Hematopoietic multipotent progenitor cell treated with erythropoietin and hydrocortisone succinate and interleukin-3 and kit ligand, for 15 days (in vitro differentiated cells): ENCODE data around the gene ARL6IP5.

Experiments
- DNase-seq: peaks from one replicate; pipeline ENCODE4 v3.0.0-alpha.2; 2015; ENCODE audit warnings: low spot score

The ARL6IP5 gene, protein sequence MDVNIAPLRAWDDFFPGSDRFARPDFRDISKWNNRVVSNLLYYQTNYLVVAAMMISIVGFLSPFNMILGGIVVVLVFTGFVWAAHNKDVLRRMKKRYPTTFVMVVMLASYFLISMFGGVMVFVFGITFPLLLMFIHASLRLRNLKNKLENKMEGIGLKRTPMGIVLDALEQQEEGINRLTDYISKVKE

DNA sequence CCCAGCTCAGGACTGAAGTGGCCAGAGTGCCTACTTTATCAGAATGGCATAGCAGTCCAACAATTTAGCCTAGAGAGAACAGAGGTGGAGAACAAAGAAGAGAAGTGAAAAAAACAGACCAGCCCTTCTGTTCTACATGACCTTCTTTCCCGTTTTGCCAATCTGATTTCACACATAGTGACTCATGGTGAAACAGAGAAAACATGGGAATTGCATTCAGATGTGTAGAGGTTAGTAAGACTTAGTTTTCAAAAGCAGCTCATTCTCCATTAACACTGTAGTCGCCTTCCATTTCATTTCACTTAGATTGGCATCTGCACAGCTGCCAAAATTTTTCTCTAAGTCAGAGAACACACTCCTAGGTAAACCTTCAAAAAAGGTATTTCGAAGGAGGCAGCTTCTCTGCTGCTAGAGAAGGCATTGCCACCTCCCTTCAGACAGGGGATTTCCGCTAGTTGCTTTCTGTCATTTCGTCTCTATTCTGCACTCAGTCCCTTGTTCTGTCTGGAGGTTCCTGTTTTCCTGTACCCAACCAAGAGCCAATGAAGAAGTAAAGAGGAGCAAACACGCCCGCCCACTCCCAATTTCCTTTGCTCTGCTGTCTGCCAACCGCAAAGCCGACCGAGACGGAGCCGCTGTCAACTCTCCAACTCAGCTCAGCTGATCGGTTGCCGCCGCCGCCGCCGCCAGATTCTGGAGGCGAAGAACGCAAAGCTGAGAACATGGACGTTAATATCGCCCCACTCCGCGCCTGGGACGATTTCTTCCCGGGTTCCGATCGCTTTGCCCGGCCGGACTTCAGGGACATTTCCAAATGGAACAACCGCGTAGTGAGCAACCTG is at the start of gene ARL6IP5:
ARL6IP5 (plus strand) TSS at position 612 of the 842 bp plus-strand sequence; CDS start at position 723, 111 bp downstream.
- peak; percentile 87 for DNase-seq

DNA sequence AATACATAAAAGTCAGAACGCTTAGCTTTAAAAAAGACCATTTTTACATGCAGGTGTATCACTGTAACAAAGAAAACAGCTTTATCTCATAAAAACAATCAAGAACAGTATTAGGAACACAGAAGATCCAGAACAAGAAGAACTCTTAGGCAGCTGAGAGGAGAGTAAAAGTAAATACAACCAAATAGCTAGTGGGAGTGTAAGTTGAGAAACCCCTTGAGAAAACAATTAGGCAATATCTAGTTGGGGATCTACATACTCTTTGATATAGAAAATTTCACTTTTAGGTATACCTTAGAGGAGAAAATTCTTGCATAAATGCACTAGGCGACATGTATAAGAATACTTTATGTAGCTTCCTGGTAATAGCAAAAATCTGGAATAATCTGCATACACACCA is 40.1 kb upstream of the ARL6IP5 start:
- no peak for DNase-seq

DNA sequence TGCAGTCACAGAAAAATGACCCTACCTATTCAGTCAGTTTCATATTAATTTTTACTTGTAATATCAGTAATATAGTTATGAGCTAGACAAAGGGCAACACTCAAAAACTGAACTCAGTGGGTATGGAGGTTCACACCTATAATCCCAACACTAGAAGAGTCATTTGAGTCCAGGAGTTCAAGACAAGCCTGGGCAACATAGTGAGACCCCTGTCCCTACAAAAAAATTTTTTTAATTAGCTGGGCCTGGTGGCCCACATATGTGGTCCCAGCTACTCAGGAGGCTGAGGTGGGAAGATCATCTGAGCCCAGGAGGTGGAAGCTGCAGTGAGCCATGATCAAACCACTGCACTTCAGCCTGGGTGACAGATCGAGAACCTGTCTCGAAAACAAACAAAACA is 35.7 kb upstream of the ARL6IP5 start:
- DNase-seq, result no peak

GRCh38 chr3:69051756-69052471 is 32.8 kb upstream of the ARL6IP5 start, which contains the start of gene TMF1:
TSS of gene TMF1 (minus strand) at chr3:69052333. CDS start at chr3:69052086, 247 bp downstream.
- DNase-seq, result peak; percentile 99

- no peak for DNase-seq
Measured at GRCh38 chr3:69052472-69052898, 32.3 kb upstream of the ARL6IP5 start.

DNA sequence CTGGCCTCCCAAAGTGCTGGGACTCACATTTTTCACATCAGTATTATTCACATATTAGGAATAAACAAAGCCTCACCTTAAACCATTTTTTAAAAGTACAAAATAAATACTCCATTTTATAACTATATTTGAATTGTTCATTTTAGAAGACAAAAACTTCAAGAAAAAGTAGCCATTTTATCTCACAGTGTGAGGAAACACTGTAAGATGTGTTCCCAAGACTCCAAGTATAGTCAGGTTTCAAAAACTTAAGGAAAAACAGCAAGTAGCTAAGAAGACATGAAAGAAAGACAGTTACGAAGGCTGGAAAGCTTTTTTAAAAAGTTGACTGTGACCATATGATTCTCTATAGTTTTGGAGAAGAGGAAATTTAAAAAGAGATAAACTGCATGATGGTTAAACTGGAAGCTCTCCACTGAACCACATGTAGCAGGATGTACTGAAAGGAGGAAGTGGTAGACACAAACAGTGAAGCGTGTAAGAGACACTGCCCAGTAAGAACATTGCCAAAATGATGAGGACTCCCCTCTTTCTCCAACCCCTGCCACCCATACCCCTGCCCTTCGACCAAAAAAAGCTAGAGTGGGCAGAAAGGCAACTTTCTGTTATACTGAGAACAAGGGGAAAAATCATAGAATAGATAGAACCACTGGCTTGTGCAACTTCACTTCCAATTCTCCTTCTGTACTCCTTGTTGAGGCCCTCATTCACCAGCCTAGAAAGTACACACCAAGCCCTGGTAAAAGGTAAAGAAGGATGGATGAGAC is 26.4 kb upstream of the ARL6IP5 start:
- no peak for DNase-seq

GRCh38 chr3:69058947-69059224 is 25.9 kb upstream of the ARL6IP5 start:
- no peak for DNase-seq

GRCh38 chr3:69059688-69060087 is 25.0 kb upstream of the ARL6IP5 start:
- DNase-seq, result no peak

DNA sequence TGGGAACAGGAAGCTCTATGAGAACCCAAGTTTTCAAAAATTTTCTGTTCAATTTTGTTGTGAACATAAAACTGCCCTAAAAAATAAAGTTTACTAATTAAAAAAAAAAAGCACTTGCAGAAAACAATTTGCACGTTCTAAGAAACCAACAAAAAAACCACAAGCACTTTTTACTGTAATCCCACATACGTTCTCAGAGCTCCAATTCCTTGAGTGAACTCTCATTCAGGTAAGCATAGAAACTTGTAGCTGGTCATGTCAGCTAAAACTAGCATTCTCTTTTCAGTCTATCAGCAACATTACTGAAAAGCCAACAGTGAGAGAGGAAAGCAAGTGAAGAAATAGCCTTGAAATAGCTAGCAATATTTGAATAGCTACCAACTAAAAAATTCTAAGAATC is 21.1 kb upstream of the ARL6IP5 start:
- DNase-seq, result no peak

DNA sequence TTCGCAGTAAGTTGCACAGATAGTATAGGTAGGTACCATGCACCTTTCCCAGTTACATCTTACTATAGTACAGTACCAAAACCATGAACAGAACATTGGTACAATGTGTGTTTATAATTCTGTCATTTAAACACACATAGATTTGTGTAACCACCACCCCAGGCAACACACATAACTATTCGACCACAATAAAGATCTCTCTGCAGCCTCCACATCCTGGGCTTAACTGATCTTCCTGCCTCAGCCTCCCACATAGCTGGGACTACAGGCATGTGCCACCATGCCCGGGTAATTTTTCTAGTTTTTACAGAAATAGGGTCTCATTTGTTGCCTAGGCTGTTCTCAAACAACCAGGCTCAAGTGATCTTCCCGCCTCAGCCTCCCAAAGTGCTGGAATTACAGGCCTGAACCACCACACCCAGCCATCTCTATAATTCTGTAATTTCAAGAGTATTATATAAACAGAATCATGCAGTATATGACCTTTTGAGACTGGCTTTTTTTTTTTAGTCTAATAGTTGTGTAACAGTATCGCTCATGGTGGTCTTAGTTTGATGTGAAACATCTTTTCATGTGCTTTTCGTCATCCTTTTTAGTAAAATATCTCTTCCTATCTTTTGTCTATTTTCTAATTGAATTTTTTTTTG is 19.3 kb upstream of the ARL6IP5 start:
- no peak for DNase-seq

GRCh38 chr3:69066121-69066520 is 18.6 kb upstream of the ARL6IP5 start:
- DNase-seq, result no peak

- DNase-seq, result no peak
Measured at GRCh38 chr3:69072928-69073327, 11.8 kb upstream of the ARL6IP5 start.

DNA sequence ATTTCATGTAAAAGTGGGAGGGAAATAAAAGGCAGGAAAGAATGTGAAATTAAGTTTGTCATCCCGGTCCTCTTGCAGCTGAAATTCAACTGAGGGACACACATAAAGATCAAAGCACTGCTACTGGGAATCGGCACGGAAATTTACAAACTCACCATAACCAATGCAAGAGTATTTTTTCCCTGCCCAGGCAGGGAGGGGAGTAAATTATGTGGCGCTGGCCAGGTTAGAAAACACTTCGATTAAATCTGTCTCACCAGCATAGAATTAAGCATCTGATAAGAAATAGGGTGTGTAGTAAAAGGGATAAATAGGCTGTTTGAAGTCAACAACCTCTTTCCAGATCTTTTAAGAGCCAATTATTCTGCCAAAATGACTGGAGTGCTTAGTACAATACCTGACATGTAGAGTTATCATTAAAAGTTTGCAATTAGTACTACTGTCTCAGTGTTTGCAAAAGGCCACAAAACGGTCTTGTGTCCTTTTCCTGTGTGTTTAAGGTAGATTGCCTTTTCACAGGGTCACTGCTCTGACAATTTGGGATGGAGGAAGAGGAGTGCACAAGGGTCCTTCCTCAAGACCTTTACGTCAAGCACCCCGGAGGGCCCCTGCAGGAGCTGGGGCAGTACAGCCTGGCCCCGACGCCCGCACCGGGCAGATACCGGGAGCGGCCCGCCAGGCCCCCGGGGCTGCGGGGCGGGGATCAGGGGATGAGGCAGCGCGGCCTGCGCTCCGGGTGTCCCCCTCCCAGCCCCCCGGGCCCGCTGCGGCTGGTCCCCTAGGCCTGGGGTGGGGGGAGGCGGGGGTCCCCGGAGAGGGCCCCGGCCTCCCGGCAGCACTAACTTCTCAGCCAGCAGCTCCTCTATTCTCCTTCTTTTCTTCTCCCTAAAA is 5.2 kb upstream of the ARL6IP5 start:
- peak; percentile 35 for DNase-seq

- peak; percentile 92 for DNase-seq
Measured at GRCh38 chr3:69080233-69080920, 4.4 kb upstream of the ARL6IP5 start, which contains the start of gene UBA3. TSS of gene UBA3 (minus strand) at chr3:69080365. CDS start at chr3:69080353, 12 bp downstream.

DNA sequence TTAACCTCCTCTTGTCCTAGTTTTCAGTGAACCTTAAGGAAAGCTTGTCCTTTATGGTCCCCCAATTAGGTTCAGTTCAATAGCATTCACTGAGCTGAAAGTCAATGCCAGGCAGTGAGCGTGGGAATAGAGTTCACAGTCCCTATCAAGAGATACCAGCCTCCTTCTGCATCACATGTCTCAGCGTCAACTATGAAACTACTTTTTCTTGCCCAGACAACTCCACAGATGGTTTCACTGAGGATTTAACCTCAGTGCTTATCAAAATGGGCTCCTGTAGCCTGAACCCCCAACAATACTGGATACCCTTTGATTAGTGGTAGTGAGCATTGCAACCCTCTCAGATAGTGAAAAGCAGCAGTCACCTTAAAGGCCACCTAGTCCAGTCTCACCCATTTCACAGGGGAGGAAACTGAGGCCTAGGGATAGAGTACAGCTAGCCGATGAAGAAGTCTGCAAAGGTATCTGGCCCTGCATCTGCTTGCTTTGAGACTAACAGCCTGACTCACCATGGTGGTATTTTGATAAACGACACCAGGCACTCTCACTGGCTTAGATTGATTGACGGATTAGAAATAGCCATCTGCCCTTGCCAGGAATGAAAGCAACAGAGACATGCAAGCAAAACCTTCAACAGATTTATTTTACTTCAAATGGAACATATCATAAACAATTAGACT is 3.0 kb upstream of the ARL6IP5 start:
- DNase-seq, result peak; percentile 67

DNA sequence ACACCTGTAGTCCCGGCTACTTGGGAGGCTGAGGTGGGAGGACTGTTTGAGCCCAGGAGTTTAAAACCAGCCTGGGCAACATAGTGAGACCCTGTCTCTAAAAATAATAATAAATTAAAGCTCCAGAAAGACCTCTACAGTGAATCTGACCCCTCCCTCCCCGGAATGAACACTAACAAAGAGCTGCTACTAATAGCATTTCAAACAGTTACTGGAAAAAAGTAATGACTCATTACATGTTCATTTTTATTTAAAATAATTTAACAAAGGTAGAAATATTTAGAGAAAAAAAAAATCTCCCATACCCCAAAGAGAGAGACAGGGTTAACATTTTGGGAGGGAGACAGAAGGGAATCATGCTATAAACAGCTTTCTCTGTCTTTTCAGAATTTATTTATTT is 2.4 kb upstream of the ARL6IP5 start:
- no peak for DNase-seq

GRCh38 chr3:69082805-69083204 is 1.9 kb upstream of the ARL6IP5 start:
- no peak for DNase-seq

DNA sequence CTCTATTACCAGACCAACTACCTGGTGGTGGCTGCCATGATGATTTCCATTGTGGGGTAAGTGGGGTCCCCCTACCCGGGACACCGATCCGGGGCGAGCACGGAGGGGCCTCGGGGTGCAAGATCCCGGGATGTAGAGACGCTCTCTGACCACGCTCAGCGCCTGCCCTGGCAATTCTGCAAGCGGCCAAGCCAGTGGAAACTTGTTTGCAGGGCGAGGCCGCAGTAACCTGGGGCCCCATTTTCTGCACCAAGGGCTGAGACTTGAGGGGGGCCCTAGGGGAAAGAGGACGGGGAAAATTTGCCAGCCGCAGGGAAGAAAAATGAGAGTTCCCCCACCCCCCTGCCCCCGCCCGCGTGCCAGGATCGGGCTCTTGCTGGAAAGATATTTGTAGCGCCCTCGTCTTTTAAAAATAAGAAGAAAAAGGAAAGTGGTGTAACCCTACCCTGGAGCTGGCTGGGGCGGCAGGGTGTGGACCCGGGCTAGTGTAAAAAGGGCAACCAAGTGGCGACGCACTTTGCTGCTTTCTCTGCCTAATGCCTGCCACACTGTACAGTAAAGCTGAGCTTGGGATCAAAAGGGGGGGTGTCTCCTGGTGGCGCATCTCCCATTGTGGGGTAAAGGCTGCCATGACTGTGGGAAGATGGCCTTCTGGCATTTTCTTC is 563 bp downstream of the ARL6IP5 start:
- DNase-seq, result peak; percentile 45
